ENCODE data around the gene OSTF1.

The OSTF1 gene, protein sequence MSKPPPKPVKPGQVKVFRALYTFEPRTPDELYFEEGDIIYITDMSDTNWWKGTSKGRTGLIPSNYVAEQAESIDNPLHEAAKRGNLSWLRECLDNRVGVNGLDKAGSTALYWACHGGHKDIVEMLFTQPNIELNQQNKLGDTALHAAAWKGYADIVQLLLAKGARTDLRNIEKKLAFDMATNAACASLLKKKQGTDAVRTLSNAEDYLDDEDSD

DNA sequence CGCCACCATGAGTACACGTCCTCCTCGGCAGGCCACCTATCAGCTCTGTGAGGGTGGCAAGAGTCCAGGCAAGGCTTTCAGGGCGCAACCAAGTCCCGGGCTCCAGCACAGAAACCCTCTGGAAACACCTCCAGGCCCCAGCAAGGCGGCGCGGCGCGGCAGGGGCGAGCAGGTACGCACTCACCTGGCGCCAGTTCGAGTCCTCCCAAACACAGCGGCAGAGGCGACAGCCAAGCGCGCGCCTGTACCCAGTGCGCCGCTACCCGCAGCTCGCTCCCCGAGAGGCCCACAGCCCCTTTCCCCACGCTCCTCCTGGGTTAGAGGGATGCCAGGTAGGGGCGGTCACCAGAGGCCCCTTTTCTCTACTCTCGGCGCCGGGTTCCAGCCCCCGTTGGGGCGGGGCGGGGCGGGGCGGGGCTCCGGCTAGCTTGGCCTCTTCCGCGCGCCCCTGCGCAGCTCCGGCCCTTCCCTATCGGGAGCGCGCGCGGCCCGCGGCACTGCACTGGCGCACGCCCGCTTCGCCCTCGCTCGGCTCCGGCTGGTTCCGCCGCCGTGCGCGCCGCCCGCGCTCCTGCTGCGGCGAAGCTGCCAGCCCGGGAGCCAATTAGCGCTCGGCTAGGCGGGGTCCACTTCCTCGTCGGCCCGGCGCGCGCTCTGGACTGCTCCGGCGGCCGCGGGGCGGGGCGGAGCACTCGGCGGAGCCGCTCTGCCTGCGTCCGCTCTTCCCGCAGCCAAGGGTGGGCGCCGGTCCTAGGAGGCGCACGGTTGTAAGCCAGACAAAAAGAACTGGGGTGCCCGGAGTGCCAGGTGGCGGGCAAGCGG, at the start of gene OSTF1, which contains the start of gene NMRK1:
Gene OSTF1 (plus strand): TSS at position 691 of the 822 bp plus-strand sequence. CDS start 179 bp downstream, outside the sequence.
Gene NMRK1 (minus strand): TSS at position 332 of the 822 bp plus-strand sequence. CDS start 5,040 bp downstream, outside the sequence.
- peak; percentile 90 to 98 (median 97) for DNase-seq

DNA sequence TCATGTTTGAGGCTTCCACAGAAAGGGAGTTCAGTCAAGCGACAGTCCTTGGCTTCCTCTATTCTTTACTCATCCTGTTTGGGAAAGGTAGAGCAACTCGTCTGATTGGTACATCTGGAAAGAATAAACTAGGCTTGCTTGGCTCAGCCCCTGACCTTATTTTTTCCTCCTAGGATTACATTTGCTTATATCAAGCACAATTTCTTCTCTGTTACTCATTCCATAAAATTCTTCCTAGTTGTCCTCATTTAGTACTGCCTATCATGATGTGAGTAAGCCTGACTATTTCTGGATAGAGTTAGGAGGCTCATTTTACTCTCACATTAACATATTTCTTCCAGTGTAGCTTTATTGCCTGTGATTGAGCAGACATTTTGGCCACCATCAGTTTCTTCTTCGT, 49.3 kb upstream of the OSTF1 start:
- no peak for DNase-seq

DNA sequence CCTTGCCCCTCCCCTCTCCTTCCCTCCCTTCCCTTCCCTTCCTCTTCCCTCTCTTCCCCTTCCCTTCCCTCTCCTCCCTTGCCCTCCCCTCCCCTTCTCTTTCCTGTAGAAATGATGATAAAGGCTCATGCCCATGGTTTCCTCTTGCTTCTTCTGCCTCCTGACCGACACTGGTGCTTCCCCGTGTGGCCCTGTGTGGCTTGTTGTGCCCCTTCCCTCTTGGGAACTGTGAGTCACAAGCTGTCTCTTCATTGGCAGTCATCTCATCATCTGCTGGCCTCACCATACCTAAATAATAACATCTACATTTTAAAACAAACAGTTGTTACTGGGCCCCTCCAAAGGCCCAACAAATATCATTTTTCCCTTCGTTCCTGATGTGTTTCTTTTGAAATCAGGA, 48.5 kb upstream of the OSTF1 start:
- no peak for DNase-seq

DNA sequence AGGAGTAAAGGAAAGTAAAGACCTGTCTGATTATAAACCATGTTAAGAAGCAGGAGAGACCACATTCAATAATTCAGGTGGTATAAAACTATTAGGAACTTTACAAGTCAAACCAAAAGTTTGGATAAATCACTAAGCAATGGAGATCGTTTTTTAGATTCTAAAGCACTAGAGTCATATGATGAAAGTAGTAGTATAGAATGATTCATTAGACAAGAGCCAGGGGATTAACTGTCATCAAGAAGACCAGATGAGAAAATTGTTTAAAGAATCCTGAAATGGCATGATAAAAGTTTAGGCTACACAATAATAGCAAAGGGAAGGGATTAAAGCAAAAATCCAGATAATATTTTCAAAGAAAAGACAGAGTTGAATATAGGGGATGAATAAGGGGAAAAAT, 47.3 kb upstream of the OSTF1 start:
- no peak for DNase-seq

DNA sequence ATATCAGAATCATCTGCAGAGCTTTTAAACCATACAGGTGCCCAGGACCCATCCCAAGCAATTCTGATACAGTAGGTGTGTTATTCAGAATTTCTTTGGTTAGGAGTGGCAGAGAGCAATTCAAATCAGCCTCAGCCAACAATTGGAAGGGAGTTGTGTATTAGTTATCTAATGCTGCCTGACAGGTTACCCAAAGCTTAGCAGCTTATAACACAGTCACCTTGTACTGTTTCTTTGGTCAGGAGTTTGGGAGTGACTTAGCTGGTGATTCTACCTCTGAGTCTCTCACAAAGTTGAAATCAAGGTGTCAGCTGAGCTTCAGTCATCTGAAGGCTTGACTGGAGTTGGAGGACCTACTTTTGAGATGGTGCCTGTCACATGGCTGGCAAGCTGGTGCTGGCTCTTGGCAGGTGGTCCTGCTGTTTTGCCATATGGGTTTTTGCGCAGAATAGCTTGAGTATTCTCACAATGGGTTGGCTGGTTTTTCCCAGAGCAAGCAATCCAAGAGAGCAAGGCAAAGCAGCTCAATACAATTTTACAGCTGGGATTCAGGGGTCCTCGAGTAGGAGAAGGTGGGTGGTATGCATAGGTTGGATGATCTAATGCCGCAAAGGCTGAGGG, 41.5 kb upstream of the OSTF1 start:
- no peak for DNase-seq

DNA sequence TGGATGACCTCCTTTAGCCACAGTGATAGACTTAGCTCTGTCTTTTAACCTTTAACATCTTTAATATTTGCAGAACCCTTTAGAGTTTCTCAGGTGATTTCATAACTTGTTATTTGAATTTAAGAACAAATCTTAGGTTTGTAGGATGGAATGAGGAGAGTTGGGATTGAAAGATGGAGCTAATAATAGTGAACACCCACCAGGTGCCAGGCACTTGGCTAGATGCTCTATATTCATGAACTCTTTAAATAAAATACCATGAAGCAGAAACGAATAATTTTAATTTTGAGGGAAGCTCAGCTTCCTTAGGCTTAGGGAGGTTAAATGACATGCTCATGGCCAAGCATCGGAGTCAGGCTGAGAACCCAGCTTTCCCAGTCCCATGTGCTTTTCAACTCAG, 40.8 kb upstream of the OSTF1 start:
- no peak for DNase-seq

DNA sequence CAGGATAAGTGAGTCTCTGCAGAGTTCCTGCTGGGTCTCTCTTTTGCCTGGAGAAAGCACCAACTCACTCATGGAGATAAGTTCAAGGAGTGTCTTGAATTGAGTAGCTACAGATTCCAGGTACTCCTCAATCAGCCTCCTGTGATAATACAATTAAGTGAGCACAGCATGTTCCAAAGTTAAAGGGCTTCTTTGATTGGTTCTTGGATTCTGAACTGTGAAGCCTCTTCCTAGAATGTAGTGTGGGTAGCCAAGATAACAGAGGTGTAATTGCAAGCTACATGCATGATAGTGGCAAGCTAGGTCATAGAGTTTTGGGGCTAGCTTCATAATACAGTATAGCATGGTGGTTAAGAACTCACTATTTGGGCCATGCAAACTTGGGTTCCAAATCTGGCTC, 37.0 kb upstream of the OSTF1 start:
- DNase-seq = no peak

DNA sequence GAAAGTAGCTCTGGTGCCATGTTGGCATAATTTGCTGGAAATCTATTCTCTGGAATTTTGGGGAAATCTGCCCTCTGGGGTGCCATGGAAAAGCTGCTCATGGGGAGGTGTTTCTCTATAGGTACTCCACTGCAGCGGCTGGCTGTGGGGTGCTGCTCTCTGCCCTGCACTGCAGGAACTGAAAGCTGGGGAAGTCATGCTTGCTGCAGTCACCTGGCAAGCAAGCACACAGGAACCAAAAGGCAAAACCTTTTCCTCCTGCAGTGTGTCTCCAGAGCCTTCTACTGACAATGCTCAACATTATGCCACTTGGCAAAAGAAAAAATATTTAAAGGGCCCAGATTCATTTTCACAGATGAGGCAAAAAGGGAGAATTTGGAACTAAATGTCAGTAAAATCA, 34.4 kb upstream of the OSTF1 start:
- no peak for DNase-seq

DNA sequence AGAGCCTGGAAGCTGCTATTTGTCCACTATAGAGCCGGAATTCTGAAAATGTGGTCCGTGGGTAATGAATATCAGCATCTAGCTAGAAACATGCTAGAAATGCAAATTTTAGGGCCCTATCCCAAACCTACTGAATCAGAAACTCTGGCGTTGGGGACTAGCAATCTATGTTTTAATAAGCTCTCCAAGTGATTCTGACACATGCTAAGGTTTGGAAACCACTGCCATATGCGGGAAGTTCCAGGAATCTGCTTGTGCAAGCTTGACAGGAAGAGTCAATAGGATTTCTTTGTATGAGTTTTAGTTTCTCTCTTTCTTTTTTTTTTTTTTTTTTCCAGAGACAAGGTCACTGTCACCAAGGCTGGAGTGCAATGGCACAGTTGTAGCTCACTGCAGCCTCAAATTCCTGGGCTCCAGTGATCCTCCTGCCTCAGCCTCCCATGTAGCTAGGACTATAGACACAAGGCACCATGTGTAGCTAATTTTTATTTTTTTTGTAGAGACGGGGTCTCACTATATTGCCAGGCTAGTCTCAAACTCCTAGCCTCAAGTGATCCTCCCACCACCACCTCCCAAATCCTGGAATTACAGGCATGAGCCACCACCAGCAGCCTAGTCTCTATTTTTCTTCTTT, 33.8 kb upstream of the OSTF1 start:
- no peak for DNase-seq

DNA sequence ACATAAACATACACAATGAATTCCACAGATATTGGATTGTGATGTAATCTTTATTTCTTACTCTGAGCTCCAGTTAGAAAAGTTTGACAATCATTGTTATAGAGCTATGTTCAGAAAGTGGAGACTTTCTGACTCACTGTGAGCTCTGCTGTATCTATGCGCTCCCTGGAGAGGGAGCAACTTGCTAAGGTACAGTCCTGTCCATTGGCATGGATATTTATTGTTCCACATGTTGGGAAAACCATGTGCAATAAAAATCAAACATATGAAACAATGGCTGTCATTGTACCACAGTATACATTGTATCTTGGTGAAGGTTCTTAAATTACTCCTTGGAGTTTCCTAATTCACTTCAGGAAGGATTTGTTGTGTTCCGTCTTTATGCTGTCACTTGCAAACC, 27.1 kb upstream of the OSTF1 start:
- DNase-seq = no peak

DNA sequence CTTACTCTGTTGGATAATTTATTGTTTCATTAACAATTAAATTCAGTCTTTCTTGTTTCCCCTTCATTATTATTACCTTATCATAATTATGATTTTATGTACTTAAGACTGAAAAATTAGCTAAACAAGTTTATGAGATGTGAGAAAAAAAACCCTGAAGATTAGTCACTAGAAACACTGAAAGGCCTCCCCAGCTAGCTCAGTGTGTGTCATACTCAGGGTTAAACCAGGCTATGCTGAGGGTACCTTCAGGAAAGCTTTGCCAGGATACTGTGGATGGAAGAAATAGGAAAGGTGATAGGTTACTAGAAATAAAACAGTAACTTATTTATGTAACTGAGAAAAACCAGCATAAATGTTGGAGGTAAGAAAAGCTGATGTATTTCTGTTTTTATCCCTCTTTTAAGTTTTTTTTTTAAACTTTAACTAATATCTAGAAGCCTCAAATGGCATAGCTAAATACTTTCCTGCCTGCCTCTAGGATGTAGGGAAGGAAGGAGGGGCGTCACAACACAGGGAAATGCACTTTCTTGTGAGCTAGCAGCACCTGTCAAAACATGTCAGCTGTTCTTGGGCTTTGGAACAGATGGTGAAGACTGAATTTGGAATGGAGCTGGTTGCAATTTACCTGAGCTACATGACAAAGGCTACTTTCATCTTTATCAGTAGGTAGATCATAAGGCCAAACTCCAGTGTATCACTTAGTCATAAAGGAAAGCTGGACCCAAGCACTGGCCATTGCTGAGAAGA, 24.6 kb upstream of the OSTF1 start:
- no peak for DNase-seq

DNA sequence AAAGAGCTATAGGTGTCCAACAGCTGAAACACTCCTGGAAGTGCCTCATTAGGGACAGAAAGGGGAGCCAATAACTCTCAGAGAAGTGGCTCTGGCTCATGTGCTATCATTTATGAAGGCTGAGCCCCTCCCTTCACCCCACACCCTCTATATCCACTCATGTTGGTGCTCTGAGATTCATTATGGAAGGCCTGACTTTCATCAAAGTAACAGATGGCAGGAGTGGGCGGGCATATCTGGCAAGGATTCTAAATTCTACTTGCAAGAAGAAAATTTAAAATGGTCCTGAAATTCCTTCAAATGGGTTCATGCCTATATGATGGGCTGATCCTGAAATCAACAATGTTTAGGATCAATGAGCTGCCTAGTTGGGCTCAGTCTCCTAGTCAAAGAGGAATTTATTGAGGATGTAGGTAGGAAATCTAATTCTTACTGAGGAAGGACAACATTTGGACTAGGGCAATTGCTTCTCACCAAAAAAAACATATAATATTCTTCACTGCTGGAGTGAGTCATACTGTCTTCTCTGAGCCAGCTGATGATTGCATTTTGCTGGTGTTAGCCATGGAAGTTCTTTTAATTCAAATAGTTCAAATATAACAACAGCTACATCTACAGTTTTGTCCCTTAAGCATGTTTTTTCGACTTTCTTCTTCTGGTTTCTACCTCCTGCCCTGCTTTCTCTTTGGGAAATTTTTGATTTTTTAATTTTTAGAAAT, 23.8 kb upstream of the OSTF1 start:
- DNase-seq = no peak

DNA sequence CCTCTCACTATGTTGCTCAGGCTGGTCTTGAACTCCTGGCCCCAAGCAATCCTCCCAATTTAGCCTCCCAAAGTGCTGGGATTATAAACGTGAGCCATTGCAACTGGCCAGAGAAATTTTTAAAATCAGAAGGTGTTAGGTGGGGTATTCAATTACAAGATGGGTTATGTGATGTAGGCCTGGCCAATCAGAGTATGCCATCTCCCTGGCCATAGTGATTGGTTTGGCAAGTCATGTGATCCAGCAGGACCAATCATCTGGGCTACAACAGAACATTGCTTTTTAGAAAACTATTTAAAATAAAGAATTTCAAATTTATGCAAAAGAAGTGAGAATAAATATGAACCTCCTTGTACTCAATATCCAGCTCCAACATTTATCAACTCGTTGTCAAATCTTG, 22.8 kb upstream of the OSTF1 start:
- DNase-seq = no peak

DNA sequence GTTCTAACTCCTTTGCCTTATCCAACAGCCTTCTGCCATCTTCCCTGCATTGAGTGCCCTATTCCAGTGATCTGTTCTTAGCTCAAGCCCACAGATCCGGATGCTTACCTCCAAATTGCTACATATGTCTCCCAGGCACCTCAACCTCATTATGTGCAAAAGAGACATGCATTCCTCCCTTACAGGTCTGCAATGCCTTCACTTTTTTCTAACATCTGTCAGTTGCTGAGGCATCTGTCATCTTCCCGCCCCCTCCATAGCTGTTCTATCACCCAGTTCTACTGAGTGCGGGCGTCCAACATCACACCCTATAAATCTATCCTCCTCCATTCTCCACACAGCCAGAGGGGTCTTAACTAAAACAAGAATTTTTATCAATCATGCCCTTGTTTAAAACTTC, 20.4 kb upstream of the OSTF1 start:
- DNase-seq = no peak

DNA sequence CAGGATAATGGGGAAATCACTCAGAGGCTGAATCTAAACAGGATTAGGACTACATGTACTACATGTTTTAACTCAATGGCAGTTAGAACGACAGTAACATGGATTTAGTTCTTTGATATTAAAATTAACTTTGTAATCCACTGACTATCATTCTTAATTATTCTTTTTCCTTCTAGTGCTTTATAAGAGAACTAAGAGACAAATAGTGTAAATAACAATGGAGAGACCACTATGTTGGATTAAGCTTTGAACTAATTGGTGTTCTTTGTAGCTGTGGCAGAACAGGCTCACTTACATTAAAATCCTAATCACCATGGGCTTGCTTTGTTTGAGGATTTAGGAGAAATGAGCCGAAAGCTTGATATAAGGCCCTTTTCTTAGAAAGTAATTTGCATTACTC, 19.1 kb upstream of the OSTF1 start:
- DNase-seq = no peak

DNA sequence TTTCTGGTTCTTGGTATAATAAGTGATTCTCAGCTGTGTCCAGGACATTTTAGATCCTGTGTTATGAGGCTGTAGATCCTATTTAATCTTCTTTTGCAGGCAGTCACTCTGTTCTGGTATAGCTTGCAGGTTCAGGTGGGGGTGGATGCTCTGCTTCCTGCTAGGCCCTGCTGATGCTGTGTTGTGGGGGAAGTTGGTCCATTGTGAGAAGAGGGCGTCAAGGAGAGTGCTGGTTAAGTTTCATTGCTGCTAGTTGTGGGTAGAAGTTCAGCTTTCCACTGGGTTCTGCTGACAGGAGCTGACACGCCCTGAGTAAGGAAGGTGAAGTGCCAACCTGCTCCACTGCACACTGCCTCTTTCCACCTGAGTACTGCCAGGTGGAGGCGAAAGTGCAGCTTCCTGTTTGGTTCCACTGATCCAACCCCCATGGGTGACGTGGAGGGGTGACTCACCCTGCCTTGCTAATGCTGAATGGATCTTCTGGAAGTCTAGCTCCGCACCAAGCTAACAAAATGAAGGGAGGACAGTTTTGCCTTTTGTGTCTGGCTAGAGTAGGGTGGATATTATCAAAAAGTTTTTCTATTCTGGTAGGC, 16.7 kb upstream of the OSTF1 start:
- DNase-seq = peak in 1 of 3 experiments; percentile 18

DNA sequence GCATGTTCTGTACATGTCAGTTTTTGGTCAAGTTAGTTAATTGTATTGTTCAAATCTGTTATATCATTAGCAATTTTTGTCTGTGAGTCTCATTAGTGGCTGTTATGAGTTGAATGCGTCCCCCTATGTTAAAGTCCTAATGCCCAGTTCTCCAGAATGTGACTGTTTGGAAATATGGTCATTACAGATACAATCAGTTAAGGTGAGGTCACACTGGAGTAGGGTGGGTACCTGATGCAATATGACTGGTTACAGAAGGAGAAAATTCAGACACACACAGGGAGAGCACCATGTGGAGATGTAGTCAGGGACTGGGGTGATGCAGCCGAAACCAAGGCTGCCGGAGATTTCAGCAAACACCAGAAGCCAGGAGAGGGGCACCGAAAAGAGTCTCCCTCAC, 15.4 kb upstream of the OSTF1 start:
- no peak for DNase-seq

DNA sequence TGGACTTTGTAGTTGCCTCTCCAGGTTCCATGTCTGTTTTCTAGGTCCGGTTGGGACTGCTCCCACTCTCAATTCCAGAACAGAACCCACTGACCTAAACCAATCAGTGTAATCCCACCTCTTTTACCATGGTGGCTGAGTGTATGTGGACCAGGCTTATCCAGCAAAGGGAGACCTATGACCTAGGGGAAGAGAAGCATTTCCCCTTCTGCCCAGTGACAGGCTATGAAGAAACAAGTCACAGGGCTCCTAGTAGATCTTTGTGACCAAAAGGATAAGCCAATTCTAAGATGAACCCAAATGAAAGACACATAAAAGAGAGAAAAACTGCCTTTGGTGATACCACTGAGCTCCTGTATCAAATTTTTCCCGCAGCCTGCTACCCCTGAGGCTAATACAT, 6.7 kb upstream of the OSTF1 start:
- DNase-seq = no peak

DNA sequence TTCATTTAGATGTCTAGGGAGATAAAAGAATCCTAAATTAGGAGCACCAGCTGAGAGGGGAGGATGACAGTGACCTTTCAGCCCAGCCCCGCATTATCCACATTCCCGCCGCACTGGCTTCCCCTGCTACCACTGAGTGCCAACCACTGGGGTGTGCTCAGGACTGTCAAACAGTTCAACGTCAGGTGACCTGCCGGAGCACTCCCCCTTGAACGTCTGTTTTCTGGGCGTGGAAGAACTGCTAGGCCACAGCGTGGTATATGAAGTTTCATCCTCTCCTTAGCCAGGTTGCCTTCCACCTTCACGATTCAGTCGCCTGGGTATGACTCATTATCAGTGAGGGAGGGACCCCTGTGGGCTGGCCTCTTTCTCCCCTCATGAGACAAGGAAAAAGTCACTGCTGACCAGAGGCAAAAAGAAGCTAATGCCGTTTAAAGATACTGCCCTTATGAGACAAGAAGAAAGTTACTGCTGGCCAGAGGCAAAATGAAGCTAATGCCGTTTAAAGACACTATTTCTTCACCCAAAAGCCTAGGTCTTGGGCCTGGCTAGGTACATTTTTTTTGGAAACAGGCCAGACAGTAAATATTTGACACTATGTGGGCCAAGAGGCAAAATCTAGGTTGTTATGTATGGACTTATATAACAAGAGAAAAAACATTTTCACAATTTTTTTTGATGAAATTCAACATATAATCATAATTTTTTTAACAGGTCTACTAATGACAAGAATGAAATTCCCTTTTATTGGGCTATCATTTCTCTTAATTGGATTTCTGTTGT, 4.9 kb upstream of the OSTF1 start:
- no peak for DNase-seq

DNA sequence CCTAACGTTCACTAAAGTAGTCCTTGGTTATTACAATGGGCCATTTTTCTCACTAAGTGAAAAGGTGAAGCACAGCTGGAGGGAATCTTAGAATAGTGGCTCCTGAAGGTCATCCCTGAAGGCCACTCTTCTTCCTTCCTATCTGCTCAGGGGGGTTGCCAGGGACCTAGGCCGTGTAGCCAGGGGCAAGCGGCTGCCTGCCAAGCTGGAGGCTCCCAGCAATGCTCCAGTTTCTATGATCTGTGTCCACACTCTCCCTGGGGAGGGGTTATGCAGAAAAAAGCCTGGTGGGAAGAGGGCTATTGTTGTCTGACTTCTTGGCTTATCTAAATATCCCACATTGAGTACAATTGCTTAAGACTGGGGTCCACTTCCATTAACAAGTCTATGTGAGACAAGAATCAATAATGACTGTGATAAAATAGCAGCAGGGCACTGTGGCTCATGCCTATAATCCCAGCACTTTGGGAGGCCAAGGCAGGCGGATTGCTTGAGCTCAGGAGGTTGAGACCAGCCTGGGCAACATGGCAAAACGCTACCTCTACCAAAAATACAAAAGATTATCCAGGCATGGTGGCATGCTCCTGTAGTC, 4.1 kb upstream of the OSTF1 start:
- no peak for DNase-seq

Data from NCI-H1417 (cell line).